A549 (cell line): Measurements from ENCODE around the gene DTWD1.

Experiments
- CHD2 ChIP-seq: fragments of 150-350 bp; IDR thresholded peaks from 2 replicates; pipeline ENCODE4 v1.6.1; 2014; ENCODE audit warnings: low read length; ENCODE audit not compliant: partially characterized antibody
- RAD21 ChIP-seq, 2 experiments: fragments of >200 bp in 1 of 2; sonication (Bioruptor Twin) in 1 of 2; formaldehyde crosslinking in 1 of 2; IDR thresholded peaks in 1 of 2; conservative IDR thresholded peaks in 1 of 2; 2 replicates in 1 of 2; 3 replicates in 1 of 2; pipeline ENCODE4 v1.6.1; 2012 to 2018; ENCODE audit warnings: inconsistent platforms in 1 of 2
- SREBF2 ChIP-seq: fragments of 450-650 bp; IDR thresholded peaks from 2 replicates; pipeline ENCODE4 v1.6.1; 2014; ENCODE audit warnings: mild to moderate bottlenecking, moderate library complexity
- TF ChIP-seq, protein P1 (sequence below): fragments of >200 bp; sonication (Bioruptor Twin); formaldehyde crosslinking; IDR thresholded peaks from 3 replicates; pipeline ENCODE4 v1.5.1; 2016
- TF ChIP-seq, protein P2 (sequence below): IDR thresholded peaks from 2 replicates; pipeline ENCODE4 v1.6.1; 2012

DNA sequence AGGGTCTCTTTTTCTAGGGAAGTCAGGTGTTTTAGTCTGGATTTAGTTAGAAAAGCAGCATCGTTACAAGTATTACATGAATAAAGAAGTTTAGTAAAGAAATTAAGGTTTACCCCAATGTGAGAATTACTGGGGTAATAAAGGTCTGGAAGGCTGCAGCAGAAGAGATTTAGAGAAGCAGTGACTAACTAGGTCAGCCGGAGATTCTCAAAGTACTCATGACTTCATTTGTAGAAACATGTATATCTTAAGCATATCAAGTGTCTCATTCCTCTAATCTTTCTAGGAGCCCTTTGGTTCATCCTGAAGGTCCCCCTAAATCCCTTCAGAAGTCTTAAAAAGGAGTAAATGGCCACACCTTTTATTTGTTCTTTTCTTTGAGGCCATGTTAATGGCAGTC, 26.0 kb downstream of the DTWD1 start:
- TF ChIP-seq, protein P1, sequence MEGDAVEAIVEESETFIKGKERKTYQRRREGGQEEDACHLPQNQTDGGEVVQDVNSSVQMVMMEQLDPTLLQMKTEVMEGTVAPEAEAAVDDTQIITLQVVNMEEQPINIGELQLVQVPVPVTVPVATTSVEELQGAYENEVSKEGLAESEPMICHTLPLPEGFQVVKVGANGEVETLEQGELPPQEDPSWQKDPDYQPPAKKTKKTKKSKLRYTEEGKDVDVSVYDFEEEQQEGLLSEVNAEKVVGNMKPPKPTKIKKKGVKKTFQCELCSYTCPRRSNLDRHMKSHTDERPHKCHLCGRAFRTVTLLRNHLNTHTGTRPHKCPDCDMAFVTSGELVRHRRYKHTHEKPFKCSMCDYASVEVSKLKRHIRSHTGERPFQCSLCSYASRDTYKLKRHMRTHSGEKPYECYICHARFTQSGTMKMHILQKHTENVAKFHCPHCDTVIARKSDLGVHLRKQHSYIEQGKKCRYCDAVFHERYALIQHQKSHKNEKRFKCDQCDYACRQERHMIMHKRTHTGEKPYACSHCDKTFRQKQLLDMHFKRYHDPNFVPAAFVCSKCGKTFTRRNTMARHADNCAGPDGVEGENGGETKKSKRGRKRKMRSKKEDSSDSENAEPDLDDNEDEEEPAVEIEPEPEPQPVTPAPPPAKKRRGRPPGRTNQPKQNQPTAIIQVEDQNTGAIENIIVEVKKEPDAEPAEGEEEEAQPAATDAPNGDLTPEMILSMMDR: no peak
- TF ChIP-seq SREBF2 (no peak), RAD21 (conservative IDR thresholded peaks at IDR 0.05 in 1 of 2, IDR thresholded peaks at IDR 0.05 in 1 of 2) (no peak), CHD2 (no peak)
- TF ChIP-seq, protein P2, sequence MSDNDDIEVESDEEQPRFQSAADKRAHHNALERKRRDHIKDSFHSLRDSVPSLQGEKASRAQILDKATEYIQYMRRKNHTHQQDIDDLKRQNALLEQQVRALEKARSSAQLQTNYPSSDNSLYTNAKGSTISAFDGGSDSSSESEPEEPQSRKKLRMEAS: no peak
